NCI-H128 (cell line): Measurements from ENCODE around the gene FDX1.
A peak's percentile ranks its signal among the peaks of the same experiment; 100 is the strongest.
"Not testable (repeated sequence)": the region's sequence is repeated elsewhere in the genome, so short reads cannot be mapped to it uniquely, and the experiment has no call there.

Experiments
- DNase-seq: peaks from one replicate; lab custom pipeline; 2025; ENCODE audit not compliant: unreplicated experiment; lab: John Stamatoyannopoulos, UW

The FDX1 gene, protein sequence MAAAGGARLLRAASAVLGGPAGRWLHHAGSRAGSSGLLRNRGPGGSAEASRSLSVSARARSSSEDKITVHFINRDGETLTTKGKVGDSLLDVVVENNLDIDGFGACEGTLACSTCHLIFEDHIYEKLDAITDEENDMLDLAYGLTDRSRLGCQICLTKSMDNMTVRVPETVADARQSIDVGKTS

GRCh38 chr11:110429731-110430266 is at the start of gene FDX1:
Gene FDX1, plus strand, starts transcription at chr11:110429948. Its CDS starts 173 bp downstream, at chr11:110430121.
- peak; percentile 67 for DNase-seq

DNA sequence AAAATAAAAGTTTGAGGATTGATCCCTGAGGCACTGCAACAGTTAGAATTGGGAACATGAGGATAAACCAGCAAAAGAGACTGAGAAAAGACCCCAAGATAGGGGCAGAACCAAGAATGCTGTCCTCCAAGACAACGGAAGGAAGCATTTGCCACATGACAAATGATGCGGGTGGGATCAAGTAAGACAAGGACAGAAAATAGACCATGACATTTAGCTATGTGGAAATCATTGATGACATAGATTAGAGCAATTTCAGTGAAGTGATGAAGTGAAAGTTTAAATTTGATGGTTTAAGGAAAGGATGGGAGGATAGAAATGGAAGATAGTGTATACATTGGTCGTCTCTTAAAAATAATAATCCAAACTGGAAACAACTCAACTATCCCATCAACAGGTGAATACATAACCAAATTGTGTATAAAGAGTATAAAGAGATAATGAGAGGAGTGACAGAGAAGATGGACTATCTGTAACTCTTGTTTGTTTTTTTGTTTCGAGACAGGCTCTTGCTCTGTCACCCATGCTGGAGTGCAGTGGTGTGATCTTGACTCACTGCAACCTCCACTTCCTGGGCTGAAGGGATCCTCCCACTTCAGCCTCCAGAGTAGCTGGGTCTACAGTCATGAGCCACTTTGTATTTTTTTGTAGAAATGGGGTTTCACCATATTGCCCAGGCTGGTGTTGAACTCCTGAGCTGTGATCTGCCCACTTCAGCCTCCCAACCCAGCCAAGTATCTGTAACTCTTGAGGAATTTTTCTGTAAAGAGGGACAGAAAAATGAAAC is 48.7 kb upstream of the FDX1 start:
- no peak for DNase-seq

- DNase-seq, result not testable (repeated sequence)
These were observed 41.5 kb upstream of the FDX1 start for GRCh38 chr11:110388231-110388630.

DNA sequence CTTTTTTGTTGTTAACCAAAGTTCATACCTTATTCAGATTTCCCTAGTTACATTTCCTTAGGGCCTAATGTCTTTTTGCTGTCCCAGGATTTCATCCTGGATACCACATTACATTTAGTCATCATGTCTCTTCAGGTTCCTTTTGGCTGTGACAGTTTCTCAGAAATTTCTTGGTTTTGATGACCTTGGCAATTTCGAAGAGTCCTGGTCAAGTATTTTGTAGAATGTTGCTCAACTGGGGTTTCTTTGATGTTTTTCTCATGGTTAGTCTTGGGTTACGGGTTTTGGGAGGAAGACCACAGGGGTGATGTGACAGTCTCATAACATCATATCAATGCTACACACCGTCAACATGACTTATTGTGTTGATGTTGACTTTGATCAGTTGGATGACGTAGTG is 39.8 kb upstream of the FDX1 start:
- no peak for DNase-seq

DNA sequence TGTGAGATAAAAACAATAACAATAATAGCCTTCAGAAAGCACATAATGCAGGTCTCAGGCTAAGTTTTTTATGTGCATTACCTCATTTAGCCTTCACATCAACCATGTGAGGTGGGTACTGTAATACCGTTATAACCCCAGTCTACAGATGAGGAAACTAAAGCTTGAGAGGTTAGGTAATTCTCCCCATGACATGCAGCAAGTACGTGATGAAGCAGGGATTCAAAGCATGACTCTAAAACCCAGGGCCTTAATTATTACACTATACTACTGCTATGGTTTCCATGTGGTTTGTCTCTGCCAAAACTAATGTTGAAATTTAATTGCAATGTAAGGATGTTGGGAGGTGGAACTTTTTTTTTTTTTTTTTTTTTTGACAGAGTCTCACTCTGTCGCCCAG is 37.7 kb upstream of the FDX1 start:
- no peak for DNase-seq

GRCh38 chr11:110397668-110398286 is 32.0 kb upstream of the FDX1 start:
- not testable (repeated sequence) for DNase-seq

DNA sequence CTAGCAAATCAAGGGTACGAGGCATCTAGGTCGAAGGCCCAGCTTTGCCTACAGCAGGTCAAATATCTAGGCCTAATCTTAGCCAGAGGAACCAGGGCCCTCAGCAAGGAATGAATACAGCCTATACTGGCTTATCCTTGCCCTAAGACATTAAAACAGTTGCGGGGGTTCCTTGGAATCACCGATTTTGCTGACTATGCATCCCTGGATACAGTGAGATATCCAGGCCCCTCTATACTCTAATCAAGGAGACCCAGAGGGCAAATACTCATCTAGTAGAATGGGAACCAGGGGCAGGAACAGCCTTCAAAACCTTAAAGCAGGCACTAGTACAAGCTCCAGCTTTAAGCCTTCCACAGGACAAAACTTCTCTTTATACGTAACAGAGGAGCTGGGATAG is 26.2 kb upstream of the FDX1 start:
- DNase-seq, result not testable (repeated sequence)

DNA sequence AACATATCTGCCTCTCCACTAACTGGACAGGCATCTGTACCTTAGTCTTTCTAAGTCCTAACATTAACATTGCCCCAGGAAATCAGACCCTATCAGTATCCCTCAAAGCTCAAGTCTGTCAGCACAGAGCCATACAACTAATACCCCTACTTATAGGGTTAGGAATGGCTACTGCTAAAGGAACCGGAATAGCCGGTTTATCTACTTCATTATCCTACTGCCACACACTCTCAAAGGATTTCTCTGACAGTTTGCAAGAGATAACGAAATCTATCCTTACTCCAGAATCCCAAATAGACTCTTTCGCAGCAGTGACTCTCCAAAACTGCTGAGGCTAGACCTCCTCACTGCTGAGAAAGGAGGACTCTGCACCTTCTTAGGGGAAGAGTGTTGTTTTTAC is 24.1 kb upstream of the FDX1 start:
- DNase-seq, result not testable (repeated sequence)

DNA sequence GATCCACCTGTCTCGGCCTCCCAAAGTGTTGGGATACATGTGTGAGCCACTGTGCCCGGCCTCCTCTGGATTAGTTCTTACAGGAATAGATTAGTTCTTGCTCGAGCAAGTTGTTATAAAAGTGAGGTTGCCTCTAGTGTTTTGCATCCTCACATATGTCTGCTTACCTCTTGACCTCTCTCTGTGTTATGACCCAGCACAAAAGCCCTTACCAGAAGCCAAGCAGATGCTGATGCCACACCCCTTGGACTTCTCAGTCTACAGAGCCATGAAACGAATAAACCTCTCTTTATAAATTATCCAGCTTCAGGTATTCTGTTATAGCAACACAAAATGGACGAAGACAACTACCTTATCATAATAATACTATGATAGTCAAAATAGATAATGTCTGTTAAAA is 22.4 kb upstream of the FDX1 start:
- DNase-seq, result no peak

DNA sequence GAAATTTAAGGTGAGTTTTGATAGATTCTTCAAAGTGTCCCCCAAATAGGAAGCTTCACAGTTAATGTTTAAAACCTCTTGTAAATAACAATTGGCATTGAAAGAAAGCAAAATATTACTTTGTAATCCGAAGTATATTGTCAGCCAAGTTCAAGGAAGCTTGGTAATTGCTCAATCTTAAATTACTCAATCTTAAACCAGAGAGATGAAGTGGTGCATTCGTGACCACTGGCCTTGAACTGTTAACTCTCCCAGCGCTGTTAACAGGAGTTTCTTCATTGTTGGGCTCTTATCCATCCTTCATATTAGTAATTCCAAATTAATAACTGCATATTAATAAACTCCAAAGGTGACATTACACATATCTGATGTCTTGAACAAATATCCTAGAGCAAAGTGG is 20.6 kb upstream of the FDX1 start:
- no peak for DNase-seq

- DNase-seq, result no peak
These were observed 19.1 kb upstream of the FDX1 start for GRCh38 chr11:110410651-110411050.

GRCh38 chr11:110415081-110415480 is 14.7 kb upstream of the FDX1 start:
- no peak for DNase-seq

DNA sequence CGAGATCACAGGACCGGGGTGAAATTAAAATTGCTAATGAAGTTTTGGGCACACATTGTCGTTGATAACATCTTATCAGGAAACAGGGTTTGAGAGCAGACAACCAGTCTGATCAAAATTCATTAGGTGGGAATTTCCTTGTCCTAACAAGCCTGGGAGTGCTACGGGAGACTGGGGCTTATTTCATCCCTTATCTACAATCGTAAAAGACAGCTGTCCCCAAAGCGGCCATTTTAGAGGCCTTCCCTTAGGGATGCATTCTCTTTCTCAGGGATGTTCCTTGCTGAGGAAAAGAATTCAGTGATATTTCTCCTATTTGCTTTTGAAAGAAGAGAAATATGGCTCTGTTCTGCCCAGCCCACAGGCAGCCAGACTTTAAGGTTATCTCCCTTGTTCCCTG is 8.1 kb upstream of the FDX1 start:
- DNase-seq, result not testable (repeated sequence)

GRCh38 chr11:110422306-110422905 is 7.3 kb upstream of the FDX1 start:
- DNase-seq, result no peak

DNA sequence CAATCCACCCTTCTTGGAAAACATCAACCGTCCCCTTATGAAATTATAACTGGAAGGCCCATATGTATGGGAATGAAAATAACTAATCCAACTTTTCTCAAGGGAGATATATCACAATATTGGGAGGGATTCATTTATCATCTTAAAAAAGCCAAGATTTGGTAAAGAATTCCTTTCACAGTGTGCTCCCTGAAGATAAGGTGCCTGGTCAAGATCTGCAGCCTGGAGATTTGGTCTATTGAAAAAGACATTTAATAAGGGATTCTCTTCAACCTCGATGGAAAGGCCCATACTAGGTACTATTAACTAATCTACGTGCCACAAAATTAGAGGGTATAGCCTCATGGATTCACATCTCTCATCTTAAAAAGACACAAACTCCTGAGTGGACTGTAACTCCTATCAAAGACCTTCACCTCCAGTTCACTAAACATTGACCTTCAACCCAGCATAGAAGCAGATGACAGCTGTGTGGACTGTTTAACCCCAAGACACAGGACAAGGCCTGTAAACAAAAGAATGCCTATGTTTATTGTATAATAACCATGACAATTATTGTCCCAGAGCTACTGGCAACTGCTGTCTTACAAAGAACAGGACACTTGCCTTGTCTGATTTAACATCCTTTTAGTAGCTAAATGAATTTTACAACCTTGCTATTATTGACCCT is 4.8 kb upstream of the FDX1 start:
- DNase-seq, result no peak

GRCh38 chr11:110425751-110426545 is 3.8 kb upstream of the FDX1 start:
- DNase-seq, result no peak

GRCh38 chr11:110428040-110428439 is 1.7 kb upstream of the FDX1 start:
- DNase-seq, result no peak

DNA sequence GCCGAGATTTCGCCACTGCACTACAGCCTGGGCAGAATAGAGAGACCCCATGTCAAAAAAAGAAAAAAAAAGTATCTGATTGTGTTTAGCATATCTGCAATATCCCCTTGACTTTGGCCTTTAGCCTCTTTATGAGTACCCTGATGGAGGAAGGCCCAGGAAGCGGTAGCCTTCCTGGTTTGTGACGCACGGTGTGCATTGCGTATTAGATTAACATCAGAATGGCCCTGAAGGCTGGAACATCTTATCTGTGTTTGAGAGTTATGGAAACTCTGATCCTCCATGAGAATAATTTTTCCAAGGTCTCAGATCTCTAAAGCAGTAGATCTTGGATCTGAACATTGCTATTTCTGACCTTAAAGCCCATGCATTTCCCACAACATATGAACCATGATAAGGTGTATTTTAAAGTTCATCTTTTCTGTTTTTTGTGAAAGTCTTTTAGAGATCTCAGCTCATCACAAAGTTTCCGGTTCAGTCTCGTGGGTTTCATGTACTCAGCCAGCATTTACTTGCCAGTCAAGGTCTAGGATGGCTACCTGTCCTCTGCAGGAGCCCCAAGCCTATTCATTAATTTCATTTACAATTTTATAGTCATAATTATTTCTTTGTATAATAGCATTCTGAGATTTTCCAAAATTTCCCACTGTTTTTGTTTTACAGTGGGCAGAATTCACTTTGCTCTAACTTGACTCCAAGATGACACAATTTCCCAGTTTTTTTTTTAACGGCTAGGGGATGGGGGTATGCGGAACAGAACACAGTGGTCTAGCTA is 605 bp upstream of the FDX1 start:
- DNase-seq, result no peak

DNA sequence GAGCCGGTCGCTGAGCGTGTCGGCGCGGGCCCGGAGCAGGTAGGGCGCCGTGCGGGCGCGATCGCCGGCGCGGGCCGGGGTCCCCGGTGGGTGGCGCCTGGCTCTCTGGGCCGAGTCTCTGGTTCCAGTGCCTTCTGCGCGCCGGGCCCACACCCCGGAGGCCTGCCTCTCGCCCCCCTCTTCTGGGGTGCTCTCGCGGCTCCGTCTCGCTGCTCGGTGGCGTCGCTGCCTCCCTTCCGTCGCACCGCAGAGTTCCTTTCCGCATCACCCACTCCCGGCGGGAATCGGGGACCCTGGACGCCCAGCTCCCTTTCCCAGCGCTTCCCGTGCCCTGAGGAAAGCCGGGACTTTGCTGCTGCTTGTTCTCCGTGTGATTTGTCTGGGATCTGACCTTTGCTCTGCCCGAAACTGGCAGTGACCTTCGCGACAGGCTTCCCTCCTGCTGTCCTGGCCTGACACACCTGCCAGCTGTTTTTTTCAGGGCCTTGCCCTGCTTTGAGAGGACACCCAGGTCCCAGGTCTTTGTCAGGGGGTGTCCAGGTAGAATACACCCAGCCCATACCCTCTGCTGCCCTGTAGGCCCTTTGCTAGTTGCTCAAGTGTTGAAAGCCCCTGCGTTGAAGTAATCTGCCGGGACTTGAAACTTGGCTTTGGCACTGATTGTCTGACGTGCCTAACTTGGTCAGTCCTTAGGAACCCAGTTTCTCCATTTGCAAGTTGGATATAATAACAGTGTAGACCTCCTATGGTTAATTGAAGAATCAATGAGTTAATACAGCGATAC is 711 bp downstream of the FDX1 start:
- no peak for DNase-seq
